H1 (cell line): ENCODE results near the gene TPP2.

Experiments used
- ASH2L ChIP-seq: fragments of 200-600, 300-600 bp; sonication (generic); IDR thresholded peaks from one replicate; pipeline ENCODE4 v1.7.1; 2017; ENCODE audit warnings: low read length
- CTCF ChIP-seq, 3 experiments: IDR thresholded peaks; 1 replicate in 2 of 3; 2 replicates in 1 of 3; pipeline versions ENCODE4 v1.5.1 to v1.6.1; 2011; ENCODE audit warnings: low read length in 3 of 3, mild to moderate bottlenecking in 3 of 3, inconsistent platforms in 2 of 3, low read depth in 1 of 3, moderate library complexity in 1 of 3; ENCODE audit not compliant: insufficient read depth in 1 of 3; ENCODE audit errors: control extremely low read depth in 1 of 3
- E2F6 ChIP-seq: IDR thresholded peaks from 2 replicates; pipeline ENCODE4 v1.6.1; 2012; ENCODE audit warnings: inconsistent platforms
- EZH2 ChIP-seq: fragments of 200-600 bp; sonication (generic); IDR thresholded peaks from 2 replicates; pipeline ENCODE4 v1.7.1; 2012; ENCODE audit warnings: low read depth, mild to moderate bottlenecking, moderate library complexity, low read length, inconsistent platforms; ENCODE audit not compliant: severe bottlenecking
- GABPA ChIP-seq: IDR thresholded peaks from 2 replicates; pipeline ENCODE4 v1.6.1; 2011; ENCODE audit warnings: mild to moderate bottlenecking, low read length, moderate library complexity, borderline replicate concordance; ENCODE audit not compliant: insufficient read depth
- JUND ChIP-seq: IDR thresholded peaks from 2 replicates; pipeline ENCODE4 v1.6.1; 2011; ENCODE audit warnings: mild to moderate bottlenecking, improper control_type of control experiment, low read length
- MAFK ChIP-seq: IDR thresholded peaks from 2 replicates; pipeline ENCODE4 v1.6.1; 2012; ENCODE audit warnings: low read depth, mild to moderate bottlenecking, improper control_type of control experiment, low read length
- POLR2A ChIP-seq, 2 experiments: IDR thresholded peaks; 1 replicate in 1 of 2; 2 replicates in 1 of 2; pipeline ENCODE4 v1.6.1; 2011; ENCODE audit warnings: low read depth in 2 of 2, low read length in 2 of 2, mild to moderate bottlenecking in 2 of 2; ENCODE audit errors: control extremely low read depth in 1 of 2
- SIX5 ChIP-seq: IDR thresholded peaks from 2 replicates; pipeline ENCODE4 v1.6.1; 2011; ENCODE audit warnings: mild to moderate bottlenecking, low read depth, low read length
- TCF12 ChIP-seq: IDR thresholded peaks from 2 replicates; pipeline ENCODE4 v1.6.1; 2011; ENCODE audit warnings: low read depth, mild to moderate bottlenecking, low read length
- ZNF274 ChIP-seq: IDR thresholded peaks from 2 replicates; pipeline ENCODE4 v1.7.0; 2012; ENCODE audit warnings: low read length, borderline replicate concordance; ENCODE audit errors: extremely low read depth

- TF ChIP-seq GABPA (no peak), CTCF (IDR thresholded peaks at IDR 0.05; ENCODE audit: control extremely low read depth in 1 of 3, insufficient read depth in 1 of 3, low read depth in 1 of 3, low read length in 3 of 3) (no peak), POLR2A (IDR thresholded peaks at IDR 0.05; ENCODE audit: control extremely low read depth in 1 of 2, low read depth in 2 of 2, low read length in 2 of 2) (no peak), TCF12 (no peak), E2F6 (no peak), ZNF274 (no peak), MAFK (no peak), ASH2L (no peak), JUND (no peak), SIX5 (no peak), EZH2 (no peak)
Observed at GRCh38 chr13:102710261-102710679, 113.5 kb downstream of the TPP2 start.
